Neural progenitor cell (in vitro differentiated cells): Measurements from ENCODE around the gene MRPL51.

Experiments used
- EZH2 ChIP-seq: fragments of 200-600 bp; sonication (generic); IDR thresholded peaks from 2 replicates; pipeline ENCODE4 v1.6.1; 2017; ENCODE audit warnings: antibody characterized with exemption, mild to moderate bottlenecking, moderate library complexity
- EZH2phosphoT487 ChIP-seq: fragments of 200-600 bp; sonication (generic); IDR thresholded peaks from 2 replicates; pipeline ENCODE4 v1.6.1; 2017; ENCODE audit warnings: antibody characterized with exemption
- TF ChIP-seq, protein P1 (sequence below): fragments of 200-600 bp; sonication (generic); IDR thresholded peaks from 2 replicates; pipeline ENCODE4 v1.5.1; 2017; ENCODE audit warnings: antibody characterized with exemption, mild to moderate bottlenecking

DNA sequence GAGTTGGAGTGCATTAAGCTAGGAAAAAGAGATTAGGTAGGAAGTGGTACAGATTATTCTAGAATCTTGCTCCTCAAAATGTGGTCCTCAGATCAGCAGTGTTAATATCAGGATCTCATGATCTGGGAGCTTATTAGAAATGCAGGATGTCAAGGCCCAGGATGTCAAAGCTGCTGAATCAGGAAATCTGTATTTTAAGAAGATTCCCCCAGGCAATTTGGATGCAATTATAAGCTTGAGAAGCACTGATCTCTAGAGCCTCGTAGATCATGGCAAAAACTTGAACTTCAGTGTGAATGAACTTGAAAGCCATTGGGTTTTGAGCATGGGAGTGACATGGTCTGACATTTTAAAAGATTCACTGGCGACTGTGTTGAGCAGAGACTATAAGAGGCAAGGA, 7.4 kb upstream of the MRPL51 start:
- TF ChIP-seq, protein P1, sequence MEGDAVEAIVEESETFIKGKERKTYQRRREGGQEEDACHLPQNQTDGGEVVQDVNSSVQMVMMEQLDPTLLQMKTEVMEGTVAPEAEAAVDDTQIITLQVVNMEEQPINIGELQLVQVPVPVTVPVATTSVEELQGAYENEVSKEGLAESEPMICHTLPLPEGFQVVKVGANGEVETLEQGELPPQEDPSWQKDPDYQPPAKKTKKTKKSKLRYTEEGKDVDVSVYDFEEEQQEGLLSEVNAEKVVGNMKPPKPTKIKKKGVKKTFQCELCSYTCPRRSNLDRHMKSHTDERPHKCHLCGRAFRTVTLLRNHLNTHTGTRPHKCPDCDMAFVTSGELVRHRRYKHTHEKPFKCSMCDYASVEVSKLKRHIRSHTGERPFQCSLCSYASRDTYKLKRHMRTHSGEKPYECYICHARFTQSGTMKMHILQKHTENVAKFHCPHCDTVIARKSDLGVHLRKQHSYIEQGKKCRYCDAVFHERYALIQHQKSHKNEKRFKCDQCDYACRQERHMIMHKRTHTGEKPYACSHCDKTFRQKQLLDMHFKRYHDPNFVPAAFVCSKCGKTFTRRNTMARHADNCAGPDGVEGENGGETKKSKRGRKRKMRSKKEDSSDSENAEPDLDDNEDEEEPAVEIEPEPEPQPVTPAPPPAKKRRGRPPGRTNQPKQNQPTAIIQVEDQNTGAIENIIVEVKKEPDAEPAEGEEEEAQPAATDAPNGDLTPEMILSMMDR: no peak
- TF ChIP-seq EZH2 (no peak), EZH2phosphoT487 (no peak)
